Effector memory CD4-positive, alpha-beta T cell (primary cell): ENCODE measurements around the gene ZNF678.

ENCODE experiments used
- DNase-seq, 3 donors: peaks; one replicate each; pipeline ENCODE4 v3.0.0-alpha.2; 2020
- H3K27ac ChIP-seq: 2 replicates; pipeline ENCODE4 v1.7.0; 2013; ENCODE audit warnings: mild to moderate bottlenecking, low read length, moderate library complexity; ENCODE audit not compliant: insufficient read depth, poor library complexity, severe bottlenecking
- H3K27me3 ChIP-seq: replicated peaks from 2 replicates; pipeline ENCODE4 v1.7.0; 2013; ENCODE audit warnings: mild to moderate bottlenecking, low read length; ENCODE audit not compliant: insufficient read depth, control insufficient read depth, poor library complexity, severe bottlenecking
- H3K36me3 ChIP-seq: 2 replicates; pipeline ENCODE4 v1.7.0; 2013; ENCODE audit warnings: mild to moderate bottlenecking, low read length, moderate library complexity; ENCODE audit not compliant: control insufficient read depth, insufficient read depth
- H3K4me1 ChIP-seq: 2 replicates; pipeline ENCODE4 v1.7.0; 2013; ENCODE audit warnings: low read length, mild to moderate bottlenecking; ENCODE audit not compliant: control insufficient read depth, insufficient read depth, poor library complexity, severe bottlenecking
- H3K4me3 ChIP-seq: 2 replicates; pipeline ENCODE4 v1.7.0; 2013; ENCODE audit warnings: low read length, low read depth, mild to moderate bottlenecking; ENCODE audit not compliant: insufficient read depth, poor library complexity, severe bottlenecking
- H3K9me3 ChIP-seq: 2 replicates; pipeline ENCODE4 v1.7.0; 2013; ENCODE audit warnings: mild to moderate bottlenecking, low read length, moderate library complexity; ENCODE audit not compliant: control insufficient read depth
- total RNA-seq, 3 donors: gene quantifications; one replicate each; lab custom pipeline; 2026; lab: John Stamatoyannopoulos, UW

Gene ZNF678
- total RNA-seq = 14.9 to 19.7 (median 15.7) reads per million in 3 donors

DNA sequence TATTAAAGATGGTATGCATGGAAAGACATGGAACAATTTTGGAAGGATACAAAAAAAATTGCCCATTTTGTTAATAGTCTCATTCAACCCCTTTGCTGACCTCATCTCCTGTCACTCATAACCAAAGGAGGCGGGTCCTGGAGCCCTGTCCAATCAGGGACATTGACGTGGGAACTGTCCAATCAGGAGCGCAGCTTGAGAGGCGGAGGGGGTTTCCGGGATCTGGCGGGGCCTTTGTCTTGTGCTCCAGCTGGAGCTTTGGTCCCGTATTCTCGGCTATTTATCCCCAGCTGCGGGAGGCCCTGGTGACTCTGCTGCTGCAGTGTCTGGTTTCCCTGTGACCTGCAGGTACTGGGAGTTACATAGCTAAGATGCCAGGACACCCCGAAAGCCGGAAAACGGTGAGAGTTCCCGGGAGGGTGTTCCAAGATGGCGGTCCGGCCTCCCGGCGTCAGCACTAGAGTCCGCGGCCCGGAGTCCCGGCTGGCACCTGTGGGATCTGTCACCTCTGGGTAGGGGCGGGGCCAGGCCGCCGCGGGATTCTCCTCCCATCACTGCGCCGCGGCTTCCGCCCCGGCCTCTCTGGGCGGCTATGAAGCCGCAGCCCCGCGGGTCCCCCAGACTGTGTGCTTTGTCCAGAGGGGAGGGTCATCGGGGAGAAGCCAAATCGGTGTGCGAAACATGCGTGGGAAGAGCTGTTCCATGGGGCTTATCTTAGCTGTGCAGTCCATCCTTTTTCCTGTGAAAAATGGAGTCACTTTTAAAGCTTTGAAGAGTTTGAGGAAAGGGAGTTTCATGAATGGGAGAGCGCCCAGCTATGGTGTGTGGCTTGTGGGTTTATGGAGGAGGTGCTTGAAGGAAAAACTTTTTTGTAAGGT is at the start of gene ZNF678:
Gene ZNF678, plus strand, starts transcription at position 233 of the 878 bp plus-strand sequence. CDS start 87,436 bp downstream, outside the sequence.
- Histone ChIP-seq H3K4me3 (peak within 1 kb of the TSS; percentile 73), H3K9me3 (no peaks in the 10 kb centered on the region), H3K36me3 (no peaks in the 10 kb centered on the region), H3K27ac (peak within 1 kb of the TSS; percentile 73), H3K27me3 (peaks cover 3% of the 10 kb centered on the region), H3K4me1 (no peaks in the 10 kb centered on the region)
- peak; percentile 74 to 78 (median 77) for DNase-seq

DNA sequence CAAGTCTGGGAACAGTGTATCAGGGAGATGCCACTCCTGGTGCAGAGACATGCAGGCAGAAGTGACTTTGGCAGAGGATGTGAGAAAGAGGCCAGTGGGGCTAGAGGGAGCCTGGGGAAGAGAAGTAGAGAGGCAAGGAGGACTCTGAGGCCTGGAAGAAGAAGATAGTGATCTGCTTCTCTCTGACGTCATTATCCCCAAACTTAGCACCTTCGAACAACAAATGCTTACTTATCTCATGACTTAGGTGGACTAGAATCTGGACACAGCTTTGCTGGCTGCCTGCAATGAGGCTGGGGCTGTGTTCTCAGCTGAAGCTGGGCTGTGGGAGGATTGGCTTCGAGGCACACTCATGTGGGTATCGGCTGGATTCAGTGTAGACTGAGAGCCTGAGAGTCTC is 44.5 kb upstream of the ZNF678 start:
- H3K27me3 ChIP-seq = no peaks in the 10 kb centered on the region
- H3K4me1 ChIP-seq = no peaks in the 10 kb centered on the region
- H3K36me3 ChIP-seq = no peaks in the 10 kb centered on the region
- H3K9me3 ChIP-seq = no peaks in the 10 kb centered on the region
- no peak for DNase-seq
- H3K4me3 ChIP-seq = no peak overlapping the region
- H3K27ac ChIP-seq = no peak overlapping the region

DNA sequence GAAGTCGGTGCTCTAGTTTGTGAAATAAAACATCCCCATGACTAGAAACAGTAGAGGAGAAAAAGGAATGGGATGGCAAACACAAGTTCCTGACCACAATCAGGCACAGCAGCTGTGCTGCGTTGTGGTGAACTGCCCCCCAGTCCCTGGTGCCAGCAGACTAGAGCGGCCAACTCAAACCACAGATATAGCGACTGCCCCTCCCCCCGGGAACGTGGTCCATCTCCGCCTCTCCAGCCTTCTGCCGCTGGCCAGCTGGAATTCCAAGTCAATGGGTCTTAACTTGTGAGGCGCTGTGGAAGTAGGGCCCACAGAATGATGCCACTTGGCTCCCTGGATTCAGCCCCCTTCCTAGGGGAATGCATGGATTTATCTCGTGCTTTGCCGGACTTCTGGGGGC is 41.6 kb upstream of the ZNF678 start:
- H3K9me3 ChIP-seq = no peaks in the 10 kb centered on the region
- no peaks in the 10 kb centered on the region for H3K4me1 ChIP-seq
- no peak for DNase-seq
- H3K27me3 ChIP-seq = no peaks in the 10 kb centered on the region
- no peak overlapping the region for H3K27ac ChIP-seq
- no peaks in the 10 kb centered on the region for H3K36me3 ChIP-seq
- no peak overlapping the region for H3K4me3 ChIP-seq

DNA sequence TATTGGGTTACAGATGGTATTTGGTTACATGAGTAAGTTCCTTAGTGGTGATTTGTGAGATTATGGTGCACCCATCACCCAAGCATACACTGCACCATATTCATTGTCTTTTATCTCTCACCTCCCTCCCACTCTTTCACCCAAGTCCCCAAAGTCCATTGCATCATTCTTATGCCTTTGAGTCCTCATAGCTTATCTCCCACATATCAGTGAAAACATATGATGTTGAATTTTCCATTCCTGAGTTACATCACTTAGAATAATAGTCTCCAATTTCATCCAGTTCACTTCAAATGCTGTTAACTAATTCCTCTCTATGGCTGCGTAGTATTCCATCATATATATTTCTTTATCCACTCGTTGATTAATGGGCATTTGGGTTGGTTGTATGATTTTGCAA is 36.8 kb upstream of the ZNF678 start:
- Histone ChIP-seq H3K36me3 (no peaks in the 10 kb centered on the region), H3K4me1 (no peaks in the 10 kb centered on the region), H3K27me3 (no peaks in the 10 kb centered on the region), H3K4me3 (no peak overlapping the region), H3K9me3 (peaks cover 5% of the 10 kb centered on the region), H3K27ac (no peak overlapping the region)
- DNase-seq = no peak

DNA sequence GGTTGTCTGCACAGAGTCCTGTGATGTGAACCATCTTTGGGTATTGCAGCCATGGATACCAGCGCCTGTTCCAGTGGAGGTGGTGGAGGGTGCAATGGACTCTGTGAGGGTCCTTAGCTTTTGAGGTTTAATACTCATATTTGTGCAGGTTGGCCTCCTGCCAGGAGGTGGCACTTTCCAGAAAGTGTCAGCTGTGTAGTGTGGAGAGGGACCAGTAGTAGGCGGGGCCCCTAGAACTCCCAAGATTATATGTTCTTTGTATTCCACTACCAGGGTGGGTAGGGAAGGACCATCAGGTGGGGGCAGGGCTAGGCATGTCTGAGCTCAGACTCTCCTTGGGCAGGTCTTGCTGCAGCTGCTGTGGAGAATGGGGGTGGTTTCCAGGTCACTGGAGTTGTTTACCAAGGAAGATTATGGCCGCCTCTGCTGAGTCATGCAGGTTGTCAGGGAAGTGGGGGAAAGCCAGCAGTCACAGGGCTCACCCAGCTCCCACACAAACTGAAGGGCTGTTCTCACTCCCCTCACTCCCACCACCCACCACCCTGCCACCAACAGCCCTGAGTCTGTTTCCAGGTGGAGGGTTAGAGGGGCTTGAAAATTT is 31.2 kb upstream of the ZNF678 start:
- H3K27ac ChIP-seq = no peak overlapping the region
- H3K4me3 ChIP-seq = no peak overlapping the region
- H3K27me3 ChIP-seq = no peaks in the 10 kb centered on the region
- no peaks in the 10 kb centered on the region for H3K36me3 ChIP-seq
- DNase-seq = no peak
- no peaks in the 10 kb centered on the region for H3K4me1 ChIP-seq
- H3K9me3 ChIP-seq = peaks cover 5% of the 10 kb centered on the region

DNA sequence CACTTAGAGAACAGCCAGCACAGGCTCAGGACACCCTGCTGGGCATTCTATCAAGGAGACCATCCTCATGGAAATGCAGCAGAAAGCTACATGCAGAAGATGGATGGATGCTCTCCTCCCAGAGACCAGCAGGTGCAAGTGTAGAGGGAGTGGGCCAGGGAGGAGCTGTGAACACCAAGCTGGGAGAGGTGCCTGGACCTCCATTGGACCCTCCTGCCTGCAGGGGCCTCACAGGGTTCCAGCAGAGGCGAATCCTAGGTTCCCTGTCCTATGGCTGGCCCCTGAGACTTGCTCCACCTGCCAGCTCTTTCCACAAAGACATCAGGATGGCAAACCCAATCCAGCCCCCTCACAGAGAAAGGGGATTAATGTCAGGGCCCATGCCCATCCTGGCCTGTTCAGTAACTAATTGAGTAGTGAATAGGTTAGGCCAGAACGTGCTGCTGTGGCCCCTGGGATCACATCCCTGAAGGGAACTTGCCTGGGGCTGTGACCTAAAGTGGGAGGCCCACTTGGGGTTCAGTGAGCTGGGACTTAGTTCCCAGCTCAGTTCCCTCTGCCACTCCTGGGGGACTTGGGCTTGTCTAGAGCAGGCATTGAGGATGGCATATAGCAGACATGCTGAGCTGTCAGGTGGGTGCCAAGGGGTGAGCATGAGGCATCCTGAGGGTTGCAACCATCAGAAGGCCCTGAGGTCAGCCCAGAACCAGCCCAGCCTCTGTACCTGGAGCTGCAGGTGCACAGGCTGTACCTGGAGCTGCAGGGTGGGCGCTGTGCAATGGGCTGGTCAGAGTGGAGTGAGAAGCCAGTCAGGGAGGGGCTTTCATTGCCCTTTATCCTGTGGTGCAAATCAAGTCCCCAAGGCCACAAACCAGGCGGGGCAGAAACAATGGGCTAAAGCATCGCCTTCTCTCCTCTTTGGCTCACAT is 22.9 kb upstream of the ZNF678 start:
- no peaks in the 10 kb centered on the region for H3K9me3 ChIP-seq
- H3K4me3 ChIP-seq = no peak overlapping the region
- peaks cover 9% of the 10 kb centered on the region for H3K4me1 ChIP-seq
- no peak for DNase-seq
- H3K27me3 ChIP-seq = no peaks in the 10 kb centered on the region
- no peak overlapping the region for H3K27ac ChIP-seq
- H3K36me3 ChIP-seq = no peaks in the 10 kb centered on the region

DNA sequence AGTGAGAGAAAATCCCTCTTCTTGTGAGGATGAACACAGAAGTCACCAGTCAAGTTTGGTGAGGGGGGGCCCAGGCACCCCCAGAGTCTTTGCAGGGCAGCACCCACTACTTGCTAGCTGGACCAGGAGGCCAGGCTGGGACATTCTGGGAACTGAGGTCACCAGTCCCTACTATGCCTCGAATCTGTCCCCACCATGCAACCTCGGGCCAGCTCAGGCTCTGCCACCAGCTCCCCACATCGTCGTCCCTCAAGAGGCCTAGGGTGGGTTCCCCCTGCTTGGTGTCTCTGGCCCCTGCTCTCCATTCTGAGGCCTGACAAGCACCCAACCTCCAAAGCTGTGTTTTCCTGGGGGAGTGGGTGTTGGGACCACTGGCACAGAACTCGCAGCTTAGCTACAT is 22.2 kb upstream of the ZNF678 start:
- no peak for DNase-seq
- Histone ChIP-seq H3K4me3 (no peak overlapping the region), H3K27ac (no peak overlapping the region), H3K9me3 (no peaks in the 10 kb centered on the region), H3K36me3 (no peaks in the 10 kb centered on the region), H3K27me3 (no peaks in the 10 kb centered on the region), H3K4me1 (peaks cover 9% of the 10 kb centered on the region)

DNA sequence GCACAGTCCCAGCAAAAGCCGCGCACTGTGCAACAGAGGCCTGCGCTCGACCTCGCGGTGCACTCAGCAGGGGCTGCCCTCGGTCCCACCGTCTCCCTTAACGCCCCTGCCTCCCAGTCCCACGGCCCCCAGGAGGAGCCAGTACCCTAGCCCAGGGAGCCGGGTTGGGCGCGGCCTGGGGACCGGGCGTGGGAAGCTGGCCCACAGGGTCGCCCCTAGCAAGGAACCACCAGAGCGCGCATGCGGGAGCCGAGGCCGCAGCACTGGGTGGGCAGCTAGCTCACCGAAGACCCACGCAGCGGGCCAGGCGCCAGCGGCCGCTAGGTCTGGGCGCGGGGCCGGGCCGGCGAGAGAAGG is 21.6 kb upstream of the ZNF678 start:
- H3K4me1 ChIP-seq = peaks cover 9% of the 10 kb centered on the region

DNA sequence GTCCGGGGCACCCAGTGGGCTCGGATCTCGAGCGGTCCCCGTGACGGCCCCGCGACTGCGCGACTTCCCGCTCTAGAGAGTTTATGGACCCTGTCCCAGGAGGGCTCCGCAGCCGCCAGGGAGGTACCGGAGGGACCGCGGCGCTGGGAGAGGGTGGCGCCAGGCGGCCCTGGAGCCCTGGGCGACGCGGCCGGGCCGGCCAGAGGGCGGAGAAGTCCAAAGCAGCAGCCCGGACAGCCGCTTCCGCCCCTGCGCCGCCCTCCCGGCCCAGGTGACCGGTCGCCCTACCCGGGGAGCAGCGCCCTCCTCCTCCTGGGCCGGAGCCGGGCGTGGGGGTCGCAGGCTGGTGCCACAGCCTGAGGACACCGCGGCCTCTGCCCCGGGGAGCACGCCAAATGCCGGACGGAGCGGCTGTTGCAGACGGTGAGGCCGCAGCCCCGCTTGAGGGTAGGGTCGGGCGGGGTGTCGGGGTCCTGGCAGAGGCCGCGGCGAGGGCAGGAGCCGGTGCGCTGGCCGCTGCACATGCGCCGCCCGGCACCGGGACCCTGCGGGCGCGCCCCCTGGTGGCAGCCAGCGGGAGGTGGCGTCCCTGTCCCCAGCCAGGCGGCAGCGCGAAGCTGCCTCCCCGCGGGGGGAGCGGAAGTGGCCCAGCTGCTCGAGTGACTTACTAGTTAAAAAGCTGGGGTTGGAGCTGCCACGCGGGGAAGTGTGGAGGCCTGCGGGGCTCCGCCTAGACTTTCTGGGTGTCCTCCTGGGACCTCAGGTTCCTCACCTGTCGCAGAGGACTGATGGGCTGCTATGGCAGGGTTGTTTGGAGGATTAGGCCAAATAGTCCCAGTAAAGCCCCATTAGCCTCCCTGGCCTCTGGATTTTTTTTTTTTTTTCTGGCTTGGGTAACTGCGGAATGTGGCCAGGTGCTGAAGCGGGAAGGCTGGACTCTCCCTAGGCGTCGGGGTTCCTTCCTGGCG is 20.9 kb upstream of the ZNF678 start:
- H3K9me3 ChIP-seq = no peaks in the 10 kb centered on the region
- no peaks in the 10 kb centered on the region for H3K36me3 ChIP-seq
- peak overlapping the region; percentile 82 for H3K4me3 ChIP-seq
- peak; percentile 69 to 76 (median 73) for DNase-seq
- H3K4me1 ChIP-seq = peaks cover 9% of the 10 kb centered on the region
- H3K27ac ChIP-seq = no peak overlapping the region
- no peaks in the 10 kb centered on the region for H3K27me3 ChIP-seq

More for the DNA sequence above, 21.6 kb upstream of the ZNF678 start:
- no peaks in the 10 kb centered on the region for H3K36me3 ChIP-seq
- no peak for DNase-seq
- H3K27ac ChIP-seq = no peak overlapping the region
- H3K4me3 ChIP-seq = peak overlapping the region; percentile 82
- H3K9me3 ChIP-seq = no peaks in the 10 kb centered on the region
- H3K27me3 ChIP-seq = no peaks in the 10 kb centered on the region
